HG02588 (cell line): ENCODE data around the gene KRTDAP.

Source experiments
- ATAC-seq: cut with Tn5 transposase; IDR thresholded peaks from one replicate; pipeline ENCODE4 v1.9.1; 2021; ENCODE audit warnings: mild to moderate bottlenecking, moderate library complexity; ENCODE audit not compliant: unreplicated experiment

The KRTDAP gene

DNA sequence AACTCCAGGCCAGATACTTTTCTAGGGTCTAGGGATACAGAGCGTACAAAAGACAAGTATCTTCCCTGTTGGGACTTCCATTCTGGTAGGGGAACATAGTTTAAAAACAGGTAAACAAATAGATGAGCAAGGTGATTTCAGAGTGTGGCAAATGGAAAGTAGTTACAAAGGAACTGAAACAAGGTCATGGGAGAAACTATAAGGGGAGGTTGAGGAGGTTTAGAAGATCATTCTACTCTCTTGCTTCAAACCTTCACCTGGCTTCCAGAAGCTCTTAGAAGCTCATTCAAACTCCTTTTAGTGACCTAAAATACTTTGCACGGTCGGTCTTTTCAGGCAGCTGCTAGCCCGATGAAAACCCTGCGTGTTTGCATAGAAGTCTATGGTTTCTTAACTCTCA lies 33.1 kb downstream of the KRTDAP start:
- no peak for ATAC-seq

DNA sequence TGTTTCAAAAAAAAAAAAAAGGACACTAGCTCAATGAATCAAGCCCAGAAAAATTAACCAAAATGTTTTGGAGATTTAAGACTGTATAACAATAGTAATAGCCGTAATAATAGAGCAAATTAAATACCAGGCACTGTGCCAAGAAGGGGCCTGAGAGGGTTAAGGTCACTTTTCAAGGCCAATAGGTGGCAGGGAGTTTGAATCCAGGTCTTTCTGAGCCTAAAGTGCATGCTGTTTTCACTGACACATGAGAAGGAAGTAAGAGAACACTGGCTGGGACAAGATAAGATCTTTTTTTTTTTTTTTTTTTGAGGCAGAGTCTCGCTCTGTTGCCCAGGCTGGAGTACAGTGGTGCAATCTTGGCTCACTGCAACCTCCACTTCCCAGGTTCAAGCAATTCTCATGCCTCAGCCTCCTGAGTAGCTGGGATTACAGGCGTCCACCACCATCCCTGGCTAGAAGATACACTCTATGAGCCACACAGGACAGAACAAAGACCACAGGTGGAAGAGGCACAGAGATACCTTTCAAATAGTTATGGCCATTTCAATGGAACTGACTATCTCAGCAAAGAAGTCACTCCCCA lies 34.6 kb downstream of the KRTDAP start:
- ATAC-seq = no peak

DNA sequence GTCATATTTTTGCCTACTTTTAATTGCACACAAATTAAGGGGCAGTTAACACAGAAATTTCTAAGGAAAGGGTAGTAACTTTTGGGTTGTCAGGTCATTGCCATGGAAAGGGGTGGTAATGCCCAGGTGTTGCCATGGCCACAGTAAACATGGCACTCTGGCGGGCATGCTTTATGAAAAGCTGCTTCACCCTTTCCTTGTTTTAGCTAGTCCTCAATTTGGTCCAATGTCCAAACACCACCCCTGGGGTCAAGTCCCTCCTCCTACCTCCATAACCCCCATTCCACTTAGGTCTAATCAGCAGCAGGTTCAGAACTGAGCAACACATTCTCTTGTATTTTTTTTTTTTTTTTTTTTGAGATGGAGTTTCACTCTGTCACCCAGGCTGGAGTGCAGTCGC lies 35.6 kb downstream of the KRTDAP start:
- no peak for ATAC-seq

DNA sequence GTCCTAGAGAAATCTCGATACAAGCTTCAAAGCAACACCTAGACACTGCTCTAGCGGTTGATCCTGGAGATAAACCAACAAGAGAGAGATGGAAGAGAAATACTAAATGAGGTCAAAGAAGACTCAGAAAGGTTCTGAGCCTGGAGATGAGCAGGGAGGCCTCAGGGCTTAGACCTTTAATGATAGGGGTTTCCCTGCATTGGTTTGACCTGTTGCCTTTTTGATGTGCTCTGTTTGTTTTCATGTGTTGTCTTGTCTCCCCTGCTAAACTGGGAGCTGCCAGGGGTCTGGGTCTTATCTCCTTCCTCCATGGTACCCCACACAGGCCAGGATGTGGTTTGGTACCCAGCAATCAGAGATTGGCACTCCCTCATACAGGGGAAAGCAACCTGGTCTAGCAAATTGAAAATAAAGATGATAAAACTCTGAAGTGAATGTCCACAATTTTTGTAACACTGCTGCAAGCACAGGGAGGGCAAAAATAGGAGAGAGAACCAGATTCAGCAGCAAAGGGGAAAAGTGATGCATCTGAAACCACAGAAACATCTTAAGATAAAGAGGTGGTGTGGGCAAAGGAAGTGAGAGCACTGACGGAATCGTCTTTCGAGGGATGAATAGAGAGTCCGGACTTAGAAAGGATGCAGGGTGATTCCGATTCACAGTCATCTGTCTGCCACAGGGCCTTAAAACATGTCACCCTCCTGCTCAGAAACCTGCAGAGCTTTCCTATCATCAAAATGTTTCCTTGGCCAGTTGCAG lies 38.7 kb downstream of the KRTDAP start:
- ATAC-seq = no peak

DNA sequence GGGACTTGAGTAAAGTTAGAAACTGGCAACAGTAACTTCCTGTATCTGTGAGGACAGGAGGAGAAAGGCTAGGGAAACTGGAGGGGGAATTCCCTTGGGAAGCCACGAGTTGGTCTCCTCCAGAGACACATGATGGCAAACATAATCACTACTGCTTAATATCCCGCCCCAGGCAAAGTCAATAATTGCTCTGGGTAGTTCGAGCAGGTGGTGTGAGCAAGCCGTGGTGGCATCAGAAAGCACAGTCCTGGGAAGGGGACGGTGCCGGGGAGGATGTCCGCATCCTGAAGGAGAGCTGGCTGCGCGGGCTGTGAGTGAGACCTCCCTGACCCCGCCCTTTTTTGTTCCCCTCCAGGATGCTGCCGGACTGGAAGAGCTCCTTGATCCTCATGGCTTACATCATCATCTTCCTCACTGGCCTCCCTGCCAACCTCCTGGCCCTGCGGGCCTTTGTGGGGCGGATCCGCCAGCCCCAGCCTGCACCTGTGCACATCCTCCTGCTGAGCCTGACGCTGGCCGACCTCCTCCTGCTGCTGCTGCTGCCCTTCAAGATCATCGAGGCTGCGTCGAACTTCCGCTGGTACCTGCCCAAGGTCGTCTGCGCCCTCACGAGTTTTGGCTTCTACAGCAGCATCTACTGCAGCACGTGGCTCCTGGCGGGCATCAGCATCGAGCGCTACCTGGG lies 40.8 kb downstream of the KRTDAP start:
- ATAC-seq = no peak

DNA sequence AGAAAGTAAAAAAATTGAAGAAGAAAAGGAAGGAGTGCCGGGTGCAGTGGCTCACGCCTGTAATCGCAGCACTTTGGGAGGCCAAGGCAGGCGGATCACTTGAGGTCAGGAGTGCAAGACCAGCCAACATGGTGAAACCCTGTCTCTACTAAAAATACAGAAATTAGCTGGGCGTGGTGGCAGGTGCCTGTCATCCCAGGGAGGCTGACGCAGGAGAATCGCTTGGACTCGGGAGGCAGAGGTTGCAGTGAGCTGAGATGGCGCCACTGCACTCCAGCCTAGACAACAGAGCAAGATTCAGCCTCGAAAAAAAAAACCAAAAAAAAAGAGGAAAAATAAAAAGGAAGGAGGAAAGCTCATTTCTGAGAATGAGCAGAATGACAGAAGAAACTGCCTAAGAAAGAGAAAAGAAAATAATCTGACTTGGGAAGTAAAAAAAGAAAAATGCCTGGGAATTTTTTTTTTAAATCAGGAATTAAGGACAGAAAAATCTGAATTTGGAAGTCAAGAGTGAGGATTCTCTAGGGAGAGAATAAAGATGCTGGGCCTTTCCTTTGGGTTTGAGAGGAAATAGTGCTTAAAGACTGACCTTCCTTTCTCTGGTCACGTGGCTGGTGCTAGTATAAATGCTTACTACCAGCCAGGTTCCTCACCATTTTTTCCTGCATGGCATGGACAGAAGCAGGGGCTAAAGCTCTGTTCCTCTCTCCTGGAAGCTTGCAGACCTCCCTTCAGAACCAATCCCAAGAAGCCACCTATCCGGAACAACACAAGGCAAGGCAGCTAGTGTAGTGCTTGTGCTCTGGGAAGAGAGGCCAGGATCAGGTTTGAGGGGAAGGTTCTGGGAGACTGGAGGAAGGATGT lies 42.4 kb downstream of the KRTDAP start, which contains the start of gene FFAR2:
Gene FFAR2 (plus strand): TSS at position 652 of the 864 bp plus-strand sequence. CDS start 1,458 bp downstream, outside the sequence.
- no peak for ATAC-seq

DNA sequence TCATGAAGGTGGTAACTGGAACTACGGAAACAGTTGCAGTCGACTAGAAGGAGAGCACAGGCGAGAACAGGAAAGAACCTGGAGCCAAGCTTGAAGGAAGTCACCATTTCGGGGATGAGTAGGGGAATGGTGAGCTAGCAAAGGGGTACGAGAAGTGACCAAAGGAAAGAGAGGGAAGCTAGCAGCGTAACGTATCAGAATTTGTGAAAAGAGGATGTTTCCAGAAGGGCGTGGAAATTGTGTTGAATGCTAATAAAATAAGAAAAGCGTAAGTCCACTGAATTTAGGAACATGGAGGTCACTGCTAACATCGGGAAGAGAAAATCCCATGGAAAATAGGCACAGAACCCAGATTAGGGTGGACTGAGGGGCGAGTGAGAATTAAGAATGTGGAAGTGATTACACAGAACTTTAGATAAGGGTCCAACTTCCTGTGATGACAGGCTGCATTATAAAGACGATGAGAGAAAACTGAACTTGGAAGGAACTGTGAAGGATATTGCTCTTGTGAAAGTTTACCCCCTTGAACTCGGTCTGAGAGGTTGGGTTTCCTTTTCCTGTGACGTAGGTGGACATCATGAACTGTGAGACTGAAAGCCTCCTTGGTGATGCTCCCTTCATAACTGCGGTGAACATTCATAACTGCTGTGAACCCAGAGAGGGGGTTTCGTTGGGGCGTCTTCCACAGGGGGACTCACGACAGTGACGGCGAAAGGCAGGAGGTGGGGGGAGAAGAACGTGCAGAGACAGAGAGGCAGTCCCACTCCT lies 44.3 kb downstream of the KRTDAP start:
- ATAC-seq = no peak

DNA sequence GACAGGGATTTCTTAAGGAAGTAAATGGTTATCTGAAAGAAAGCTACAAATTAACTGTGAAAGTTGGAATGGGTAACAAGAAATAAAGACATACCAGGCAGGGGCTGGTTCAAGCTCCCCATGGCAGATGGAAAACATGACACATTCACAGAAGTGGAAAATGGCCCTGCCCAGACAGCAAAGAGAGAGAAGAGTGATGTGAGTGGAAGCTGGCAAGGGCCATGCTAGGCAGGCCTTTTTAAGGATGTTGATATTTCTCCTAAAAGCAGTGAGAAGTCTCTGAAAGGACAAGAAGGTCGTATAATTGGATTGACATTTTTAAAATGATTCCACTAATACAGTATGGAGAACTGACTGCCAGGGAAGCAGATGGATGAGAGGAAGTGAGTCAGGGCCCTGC lies 45.5 kb downstream of the KRTDAP start:
- no peak for ATAC-seq

DNA sequence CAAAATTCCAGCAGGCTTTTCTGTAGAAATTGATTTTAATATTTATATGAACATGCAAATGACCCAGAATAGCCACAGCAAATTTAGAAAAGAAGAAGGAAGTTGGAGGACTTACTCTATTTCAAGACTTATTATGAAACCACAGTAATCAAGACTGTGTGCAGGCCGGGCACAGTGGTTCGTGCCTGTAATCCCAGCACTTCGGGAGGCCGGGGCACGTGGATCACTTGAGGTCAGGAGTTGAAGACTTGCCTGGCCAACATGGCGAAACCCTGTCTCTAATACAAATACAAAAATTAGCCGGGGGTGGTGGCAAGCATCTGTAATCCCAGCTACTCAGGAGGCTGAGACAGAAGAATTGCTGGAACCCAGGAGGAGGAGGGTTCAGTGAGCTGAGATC lies 48.2 kb downstream of the KRTDAP start:
- ATAC-seq = no peak

DNA sequence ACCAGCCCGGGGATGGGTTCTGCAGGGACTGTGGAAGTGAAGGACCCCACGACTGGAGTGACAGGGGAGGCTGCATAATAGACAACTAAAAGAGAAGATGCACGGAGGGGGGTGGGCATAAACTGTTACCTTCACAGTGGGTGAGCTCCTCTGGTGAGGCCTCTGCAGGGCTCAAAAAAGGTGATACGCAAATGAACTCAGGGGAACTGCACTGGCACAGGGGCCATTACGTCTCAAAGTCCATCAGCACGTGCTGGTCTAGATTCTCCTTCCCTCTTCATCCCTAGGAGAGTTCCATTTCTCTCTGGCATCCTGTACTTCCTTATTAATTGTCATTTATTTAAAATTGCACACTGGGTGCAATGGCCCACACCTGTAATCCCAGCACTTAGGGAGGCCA lies 50.3 kb downstream of the KRTDAP start:
- ATAC-seq = no peak

DNA sequence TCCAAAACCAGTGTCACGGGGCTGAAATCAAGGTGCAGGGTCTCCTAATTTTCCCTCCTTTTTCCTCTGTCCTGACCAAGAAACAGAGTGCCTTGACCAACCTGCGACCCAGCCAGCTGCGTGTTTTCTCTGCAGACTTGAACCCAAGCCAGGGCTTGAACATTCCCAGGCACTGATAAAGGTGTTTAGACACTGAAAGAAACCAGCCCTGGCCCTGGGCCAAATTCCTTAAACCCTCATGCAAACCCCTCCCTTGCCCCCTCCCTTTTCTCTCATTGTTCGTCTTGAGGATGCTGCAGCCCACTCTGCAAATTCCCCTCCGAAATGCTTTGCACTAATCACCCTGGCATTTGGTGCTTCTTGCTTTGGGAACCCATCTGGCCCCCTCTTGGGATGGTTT lies 51.7 kb downstream of the KRTDAP start:
- no peak for ATAC-seq

DNA sequence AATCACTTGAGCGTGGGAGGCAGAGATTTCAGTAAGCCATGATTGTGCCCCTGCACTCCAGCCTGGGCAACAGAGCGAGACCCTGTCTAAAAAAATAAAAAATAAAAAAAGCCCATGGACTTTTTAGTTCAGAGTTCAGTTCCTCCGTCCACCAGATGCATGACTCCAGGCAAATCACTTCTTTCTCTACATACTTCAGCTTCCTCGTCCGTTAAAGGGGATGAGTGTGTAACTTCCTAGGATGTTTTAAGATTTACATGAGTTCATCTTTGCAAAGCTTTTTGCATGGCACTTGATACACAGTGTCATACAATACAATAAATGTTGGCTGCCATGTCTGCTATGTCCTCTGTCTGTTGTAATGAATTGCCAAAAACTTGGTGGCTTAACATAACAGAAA lies 52.2 kb downstream of the KRTDAP start:
- ATAC-seq = no peak

DNA sequence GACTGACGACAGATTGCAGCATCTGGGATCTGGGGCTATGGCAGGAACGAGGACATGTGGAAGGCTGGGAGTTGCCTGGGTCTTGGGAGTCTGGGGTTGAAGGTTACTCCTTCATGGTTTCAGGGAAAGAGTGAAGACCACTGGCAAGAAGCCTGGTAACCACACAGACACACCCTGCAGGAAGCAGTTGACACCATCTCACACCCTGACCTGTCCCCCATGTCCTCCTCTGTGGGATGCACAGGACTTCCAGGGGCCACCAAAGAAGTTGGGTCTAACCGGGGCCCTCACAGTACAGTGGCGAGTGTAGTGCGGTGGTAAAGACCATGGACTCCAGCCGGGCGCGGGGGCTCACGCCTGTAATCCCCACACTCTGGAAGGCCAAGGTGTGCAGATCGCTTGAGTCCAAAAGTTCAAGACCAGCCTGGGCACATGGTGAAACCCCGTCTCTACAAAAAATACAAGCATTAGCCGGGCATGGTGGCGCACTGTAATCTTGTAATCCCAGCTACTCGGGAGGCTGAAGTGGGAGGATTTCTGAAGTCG lies 52.8 kb downstream of the KRTDAP start:
- no peak for ATAC-seq
